OCI-LY1 (cell line): ENCODE measurements around the gene TBX10.
A peak's percentile ranks its signal among the peaks of the same experiment; 100 is the strongest.

Experiments
- H2AFZ ChIP-seq: fragments of 200-600 bp; sonication (generic), shearing (Covaris generic); 2 replicates; pipeline ENCODE4 v1.6.0; 2014; ENCODE audit warnings: antibody characterized with exemption, mild to moderate bottlenecking, low read length
- H3F3A ChIP-seq: fragments of 200-600 bp; sonication (generic), shearing (Covaris generic); 2 replicates; pipeline ENCODE4 v1.6.0; 2014; ENCODE audit warnings: mild to moderate bottlenecking, antibody characterized with exemption, low read length, moderate library complexity; ENCODE audit not compliant: insufficient read depth
- H3K27ac ChIP-seq: fragments of 200-600 bp; sonication (generic); 2 replicates; pipeline ENCODE4 v1.5.1; 2014; ENCODE audit warnings: low read length, mixed run types, mild to moderate bottlenecking, low read depth; ENCODE audit not compliant: poor library complexity, severe bottlenecking
- H3K27me3 ChIP-seq: fragments of 200-600 bp; sonication (generic); 2 replicates; pipeline ENCODE4 v1.6.0; 2014; ENCODE audit warnings: antibody characterized with exemption, mild to moderate bottlenecking, low read length, moderate library complexity; ENCODE audit not compliant: insufficient read depth
- H3K36me3 ChIP-seq: fragments of 200-600 bp; sonication (generic); 2 replicates; pipeline ENCODE4 v1.6.1; 2014; ENCODE audit warnings: mild to moderate bottlenecking, antibody characterized with exemption, low read length, moderate library complexity, mixed read lengths; ENCODE audit not compliant: insufficient read depth
- H3K4me1 ChIP-seq: fragments of 200-600 bp; sonication (generic); 2 replicates; pipeline ENCODE4 v1.5.1; 2014; ENCODE audit warnings: mild to moderate bottlenecking, low read length, moderate library complexity; ENCODE audit not compliant: insufficient read depth, severe bottlenecking
- H3K4me2 ChIP-seq: fragments of 200-600 bp; sonication (generic), shearing (Covaris generic); 2 replicates; pipeline ENCODE4 v1.6.1; 2014; ENCODE audit warnings: low read length
- H3K4me3 ChIP-seq: fragments of 200-600 bp; sonication (generic); 2 replicates; pipeline ENCODE4 v1.5.1; 2014; ENCODE audit warnings: low read length, low read depth, mild to moderate bottlenecking, mixed read lengths; ENCODE audit not compliant: poor library complexity, severe bottlenecking
- H3K79me2 ChIP-seq: fragments of 200-600 bp; shearing (Covaris generic); 2 replicates; pipeline ENCODE4 v1.6.1; 2016; ENCODE audit warnings: mixed run types, low read length, mixed read lengths; ENCODE audit not compliant: insufficient read depth
- H3K9ac ChIP-seq: fragments of 200-600 bp; sonication (generic), shearing (Covaris generic); 2 replicates; pipeline ENCODE4 v1.6.1; 2014; ENCODE audit warnings: mild to moderate bottlenecking, low read length, mixed read lengths
- H3K9me2 ChIP-seq: fragments of 200-600 bp; sonication (generic), shearing (Covaris generic); 2 replicates; pipeline ENCODE4 v1.6.1; 2014; ENCODE audit warnings: low read depth, mild to moderate bottlenecking, low read length, mixed read lengths
- H3K9me3 ChIP-seq: fragments of 200-600 bp; shearing (Covaris generic); 2 replicates; pipeline ENCODE4 v1.6.1; 2014; ENCODE audit warnings: low read length, mixed read lengths
- H4K20me1 ChIP-seq: fragments of 200-600 bp; sonication (generic), shearing (Covaris generic); 2 replicates; pipeline ENCODE4 v1.6.0; 2016; ENCODE audit warnings: mild to moderate bottlenecking, low read length; ENCODE audit not compliant: insufficient read depth
- EZH2 ChIP-seq: fragments of 200-600 bp; sonication (generic), shearing (Covaris generic); IDR thresholded peaks from 2 replicates; pipeline ENCODE4 v1.8.0; 2017; ENCODE audit warnings: borderline replicate concordance, mixed run types, mild to moderate bottlenecking, antibody characterized with exemption, low read length, moderate library complexity, mixed read lengths
- TF ChIP-seq, protein P1 (sequence below): fragments of 200-600 bp; sonication (generic), shearing (Covaris generic); IDR thresholded peaks from 2 replicates; pipeline ENCODE4 v1.5.1; 2017; ENCODE audit warnings: mild to moderate bottlenecking, antibody characterized with exemption, low read length, moderate library complexity, mixed read lengths

TBX10 gene

DNA sequence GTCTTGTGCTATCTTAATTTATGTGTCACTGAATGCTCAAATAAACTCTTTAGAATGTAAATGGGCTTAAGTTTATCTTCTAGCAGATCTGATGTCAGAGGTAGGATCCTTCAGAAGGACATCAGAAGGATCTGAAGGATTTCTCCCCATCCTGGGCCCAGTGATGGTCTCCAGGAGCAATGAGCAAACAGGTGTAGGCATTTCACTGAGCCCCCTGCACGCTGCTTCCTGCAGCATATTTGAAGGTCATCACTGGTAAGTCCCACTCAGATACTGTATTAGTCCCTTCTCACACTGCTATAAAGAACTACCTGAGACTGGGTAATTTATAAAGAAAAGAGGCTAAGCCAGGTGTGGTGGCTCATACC, 51.4 kb downstream of the TBX10 start:
- H4K20me1 ChIP-seq, result no peaks in the 10 kb centered on the region
- H3K27me3 ChIP-seq, result no peaks in the 10 kb centered on the region
- H3K9ac ChIP-seq, result no peak overlapping the region; the same call in 1 of the 2 replicates
- H3K79me2 ChIP-seq, result no peaks in the 10 kb centered on the region
- TF ChIP-seq EZH2, result no peak
- TF ChIP-seq, protein P1, sequence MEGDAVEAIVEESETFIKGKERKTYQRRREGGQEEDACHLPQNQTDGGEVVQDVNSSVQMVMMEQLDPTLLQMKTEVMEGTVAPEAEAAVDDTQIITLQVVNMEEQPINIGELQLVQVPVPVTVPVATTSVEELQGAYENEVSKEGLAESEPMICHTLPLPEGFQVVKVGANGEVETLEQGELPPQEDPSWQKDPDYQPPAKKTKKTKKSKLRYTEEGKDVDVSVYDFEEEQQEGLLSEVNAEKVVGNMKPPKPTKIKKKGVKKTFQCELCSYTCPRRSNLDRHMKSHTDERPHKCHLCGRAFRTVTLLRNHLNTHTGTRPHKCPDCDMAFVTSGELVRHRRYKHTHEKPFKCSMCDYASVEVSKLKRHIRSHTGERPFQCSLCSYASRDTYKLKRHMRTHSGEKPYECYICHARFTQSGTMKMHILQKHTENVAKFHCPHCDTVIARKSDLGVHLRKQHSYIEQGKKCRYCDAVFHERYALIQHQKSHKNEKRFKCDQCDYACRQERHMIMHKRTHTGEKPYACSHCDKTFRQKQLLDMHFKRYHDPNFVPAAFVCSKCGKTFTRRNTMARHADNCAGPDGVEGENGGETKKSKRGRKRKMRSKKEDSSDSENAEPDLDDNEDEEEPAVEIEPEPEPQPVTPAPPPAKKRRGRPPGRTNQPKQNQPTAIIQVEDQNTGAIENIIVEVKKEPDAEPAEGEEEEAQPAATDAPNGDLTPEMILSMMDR, result no peak
- H3K27ac ChIP-seq, result peak overlapping the region; percentile 92
- H3K9me2 ChIP-seq, result no peaks in the 10 kb centered on the region
- no peak overlapping the region for H2AFZ ChIP-seq
- no peaks in the 10 kb centered on the region for H3K9me3 ChIP-seq
- H3K4me3 ChIP-seq, result no peak overlapping the region
- H3K4me2 ChIP-seq, result peak overlapping the region; percentile 21; the same call in 1 of the 2 replicates
- peaks cover 10% of the 10 kb centered on the region; the same call in 1 of the 2 replicates for H3F3A ChIP-seq
- peaks cover 46% of the 10 kb centered on the region for H3K36me3 ChIP-seq
- peaks cover 47% of the 10 kb centered on the region for H3K4me1 ChIP-seq

DNA sequence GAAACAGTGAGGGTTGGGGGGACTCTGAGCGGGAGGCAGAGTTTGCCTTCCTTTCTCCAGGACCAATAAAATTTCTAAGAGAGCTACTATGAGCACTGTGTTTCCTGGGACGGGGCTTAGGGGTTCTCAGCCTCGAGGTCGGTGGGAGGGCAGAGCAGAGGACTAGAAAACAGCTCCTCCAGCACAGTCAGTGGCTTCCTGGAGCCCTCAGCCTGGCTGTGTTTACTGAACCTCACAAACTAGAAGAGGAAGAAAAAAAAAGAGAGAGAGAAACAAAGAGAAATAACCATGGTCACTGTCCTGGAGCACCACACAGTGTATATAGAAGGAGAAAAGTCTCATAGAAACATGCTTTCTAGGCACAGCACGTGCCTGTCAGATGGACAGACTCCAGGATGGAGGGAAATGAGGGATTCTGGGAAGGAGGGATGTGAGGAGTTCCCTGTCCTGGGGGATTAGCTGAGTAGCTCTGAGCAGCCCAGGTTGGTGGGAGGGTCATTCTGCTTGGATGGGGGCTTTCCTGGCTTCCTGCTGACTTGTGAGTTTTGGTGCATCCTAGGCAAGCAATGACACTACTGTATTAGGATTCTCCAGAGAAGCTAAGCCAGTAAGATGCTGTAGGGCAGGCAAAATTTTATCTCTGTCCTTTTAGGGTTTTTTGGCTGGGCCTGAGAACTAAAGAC, 52.9 kb downstream of the TBX10 start:
- H3K27me3 ChIP-seq, result peaks cover 6% of the 10 kb centered on the region; the same call in 1 of the 2 replicates
- no peaks in the 10 kb centered on the region for H3K9me3 ChIP-seq
- H3F3A ChIP-seq, result peaks cover 10% of the 10 kb centered on the region; the same call in 1 of the 2 replicates
- H3K79me2 ChIP-seq, result no peaks in the 10 kb centered on the region
- no peak for TF ChIP-seq EZH2
- TF ChIP-seq, protein P1, result no peak
- no peaks in the 10 kb centered on the region for H3K9me2 ChIP-seq
- no peak overlapping the region for H2AFZ ChIP-seq
- no peak overlapping the region; the same call in 1 of the 2 replicates for H3K4me2 ChIP-seq
- no peaks in the 10 kb centered on the region for H4K20me1 ChIP-seq
- H3K4me3 ChIP-seq, result no peak overlapping the region
- peak overlapping the region; percentile 92 for H3K27ac ChIP-seq
- peaks cover 54% of the 10 kb centered on the region for H3K4me1 ChIP-seq
- no peak overlapping the region for H3K9ac ChIP-seq
- peaks cover 46% of the 10 kb centered on the region for H3K36me3 ChIP-seq

DNA sequence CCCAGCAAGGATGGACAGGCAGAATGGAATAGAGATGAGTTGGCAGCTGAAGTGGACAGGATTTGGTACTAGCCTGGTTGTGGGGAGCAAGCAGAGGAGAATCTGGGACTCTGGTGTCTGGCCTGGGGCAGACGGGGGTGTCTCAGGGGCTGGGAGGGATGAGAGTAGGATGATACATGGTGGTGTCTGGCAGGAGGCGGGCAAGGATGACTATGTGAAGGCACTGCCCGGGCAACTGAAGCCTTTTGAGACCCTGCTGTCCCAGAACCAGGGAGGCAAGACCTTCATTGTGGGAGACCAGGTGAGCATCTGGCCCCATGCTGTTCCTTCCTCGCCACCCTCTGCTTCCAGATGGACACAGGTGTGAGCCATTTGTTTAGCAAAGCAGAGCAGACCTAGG, 53.7 kb downstream of the TBX10 start:
- H3K4me1 ChIP-seq, result peaks cover 54% of the 10 kb centered on the region
- peaks cover 46% of the 10 kb centered on the region for H3K36me3 ChIP-seq

More for the DNA sequence above, 53.7 kb downstream of the TBX10 start:
- Histone ChIP-seq H3K9ac (no peak overlapping the region; the same call in 1 of the 2 replicates), H4K20me1 (no peaks in the 10 kb centered on the region), H3K27ac (peak overlapping the region; percentile 92), H3K4me3 (peak overlapping the region; percentile 94), H3K9me2 (no peaks in the 10 kb centered on the region), H3K9me3 (no peaks in the 10 kb centered on the region), H3K4me2 (peak overlapping the region; percentile 89), H3F3A (peaks cover 10% of the 10 kb centered on the region; the same call in 1 of the 2 replicates), H2AFZ (no peak overlapping the region), H3K27me3 (peaks cover 6% of the 10 kb centered on the region; the same call in 1 of the 2 replicates), H3K79me2 (no peaks in the 10 kb centered on the region)
- no peak for TF ChIP-seq EZH2
- TF ChIP-seq, protein P1, result no peak
